Right hindlimb (tissue), 1 donor: ENCODE measurements around the gene SMR3B.

Experiments
- DNase-seq: peaks from one replicate; pipeline ENCODE4 v3.0.0-alpha.2; 2018

Gene SMR3B

DNA sequence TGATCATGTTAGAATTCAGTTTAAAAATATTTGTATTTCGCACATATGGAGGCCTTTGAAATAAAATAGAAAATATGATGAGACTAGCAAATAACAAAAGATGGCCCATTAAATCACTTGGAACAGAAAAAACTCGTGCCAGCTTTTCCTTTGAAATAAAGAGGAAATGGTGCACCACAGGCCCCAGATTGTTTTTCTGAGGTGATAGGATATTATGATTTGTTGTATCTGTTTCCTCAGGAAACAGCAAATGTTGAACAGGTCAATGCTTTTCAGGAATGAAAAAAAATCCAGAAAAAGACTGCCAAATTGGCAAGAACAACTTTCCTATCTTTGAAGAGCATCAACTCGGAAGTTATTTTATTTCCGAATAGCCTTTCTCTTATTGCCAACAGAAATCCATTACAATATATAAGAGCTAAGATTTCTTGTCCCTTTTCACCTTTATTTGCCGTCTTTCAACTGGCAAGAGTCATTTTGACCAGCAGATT, at the start of gene SMR3B:
TSS of gene SMR3B (plus strand) at position 441 of the 491 bp plus-strand sequence. CDS start 1,380 bp downstream, outside the sequence.
- no peak for DNase-seq

DNA sequence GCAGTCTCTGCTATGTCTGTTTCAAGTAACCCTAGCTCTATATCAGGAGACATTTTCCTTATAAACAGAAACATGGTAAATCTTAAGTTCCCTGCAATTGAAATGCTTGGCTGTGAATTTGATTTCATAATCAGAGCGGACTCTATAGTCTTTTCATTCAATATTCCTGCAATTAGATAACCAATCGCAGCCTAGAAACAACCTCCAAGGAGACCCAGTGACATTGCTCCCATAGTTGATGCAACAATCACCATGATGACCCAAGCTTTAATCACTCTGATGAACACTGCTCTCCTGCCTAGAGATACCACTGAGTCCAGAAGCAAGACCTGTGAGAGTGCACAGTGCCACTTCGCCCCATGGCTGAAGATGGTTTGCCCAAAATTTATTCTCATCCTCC, 48.2 kb upstream of the SMR3B start, which contains the start of gene CABS1:
TSS of gene CABS1 (plus strand) at position 301 of the 400 bp plus-strand sequence. CDS start at position 360, 59 bp downstream.
- DNase-seq = no peak

- DNase-seq = no peak
Observed at GRCh38 chr4:70336043-70336442, 46.9 kb upstream of the SMR3B start.

- DNase-seq = no peak
Observed at GRCh38 chr4:70337886-70338420, 45.0 kb upstream of the SMR3B start.

- DNase-seq = no peak
Observed at GRCh38 chr4:70356185-70356584, 26.7 kb upstream of the SMR3B start.

DNA sequence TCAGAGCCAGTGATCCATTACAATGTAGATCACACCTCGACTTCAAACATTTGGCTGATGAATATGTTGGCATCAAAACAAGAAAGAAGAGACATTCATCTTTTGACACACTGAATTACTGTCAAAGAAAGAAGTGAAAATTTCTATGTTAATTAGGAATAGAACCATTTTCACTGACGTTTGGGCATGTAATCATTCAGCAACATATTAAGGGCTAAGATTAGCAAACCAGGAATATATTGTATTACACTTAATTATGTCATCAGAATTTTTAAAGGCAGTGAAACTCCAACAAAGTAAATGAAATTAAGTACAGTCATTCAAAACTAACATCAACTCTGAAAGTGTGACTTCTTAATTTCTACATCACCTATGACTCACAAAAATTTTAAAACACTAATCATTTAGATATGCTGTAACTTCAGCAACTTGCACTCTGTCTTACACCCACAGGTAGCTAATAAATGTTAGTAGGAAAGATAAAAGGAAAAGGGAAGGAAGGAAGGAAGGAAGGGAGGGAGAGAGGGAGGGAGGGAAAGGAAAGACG, 23.7 kb upstream of the SMR3B start:
- DNase-seq = no peak

DNA sequence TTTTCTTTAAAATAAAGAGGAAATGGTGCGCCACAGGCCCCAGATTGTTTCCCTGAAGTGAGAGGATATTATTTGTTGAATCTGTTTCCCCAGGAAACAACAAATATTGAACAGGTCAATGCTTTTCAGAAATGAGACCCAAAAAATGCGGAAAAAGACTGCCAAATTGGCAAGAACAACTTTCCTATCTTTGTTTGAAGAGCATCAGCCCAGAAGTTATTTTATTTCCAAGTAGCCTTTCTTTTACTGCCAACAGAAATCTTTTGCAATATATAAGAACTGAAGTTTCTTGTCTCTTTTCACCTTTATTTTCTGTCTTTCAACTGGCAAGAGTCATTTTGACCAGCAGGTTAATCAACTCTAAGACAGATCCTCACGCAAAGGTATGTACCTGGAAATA, 22.5 kb upstream of the SMR3B start, which contains the start of gene SMR3A:
TSS of gene SMR3A (plus strand) at position 301 of the 400 bp plus-strand sequence. CDS start 1,356 bp downstream, outside the sequence.
- no peak for DNase-seq

GRCh38 chr4:70364002-70364401, 18.9 kb upstream of the SMR3B start:
- DNase-seq = no peak

- DNase-seq = no peak
Observed at GRCh38 chr4:70365479-70365878, 17.5 kb upstream of the SMR3B start.

- no peak for DNase-seq
Observed at GRCh38 chr4:70367813-70368212, 15.1 kb upstream of the SMR3B start.

DNA sequence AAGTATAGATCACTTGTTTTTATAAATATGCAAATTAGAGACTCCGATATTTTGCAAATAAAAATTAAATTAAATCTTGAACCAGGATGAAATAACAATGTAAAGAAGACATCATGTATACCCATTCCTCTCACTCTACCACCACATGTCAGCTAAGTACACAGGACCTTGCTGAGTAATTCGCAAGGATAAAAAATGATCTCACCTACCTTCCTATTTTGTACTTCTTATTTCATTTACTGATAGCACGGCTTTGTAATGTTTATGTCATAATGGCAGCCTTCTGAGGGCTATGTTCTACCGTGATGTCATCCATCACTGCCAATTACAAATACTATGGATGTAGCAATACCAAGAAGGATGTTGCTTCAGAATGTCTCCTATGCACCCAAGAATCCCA, 10.9 kb upstream of the SMR3B start:
- no peak for DNase-seq

GRCh38 chr4:70372760-70373159, 10.2 kb upstream of the SMR3B start:
- DNase-seq = no peak

- DNase-seq = no peak
Observed at GRCh38 chr4:70380578-70380977, 2.4 kb upstream of the SMR3B start.

- no peak for DNase-seq
Observed at GRCh38 chr4:70392057-70392776, 9.3 kb downstream of the SMR3B start.

DNA sequence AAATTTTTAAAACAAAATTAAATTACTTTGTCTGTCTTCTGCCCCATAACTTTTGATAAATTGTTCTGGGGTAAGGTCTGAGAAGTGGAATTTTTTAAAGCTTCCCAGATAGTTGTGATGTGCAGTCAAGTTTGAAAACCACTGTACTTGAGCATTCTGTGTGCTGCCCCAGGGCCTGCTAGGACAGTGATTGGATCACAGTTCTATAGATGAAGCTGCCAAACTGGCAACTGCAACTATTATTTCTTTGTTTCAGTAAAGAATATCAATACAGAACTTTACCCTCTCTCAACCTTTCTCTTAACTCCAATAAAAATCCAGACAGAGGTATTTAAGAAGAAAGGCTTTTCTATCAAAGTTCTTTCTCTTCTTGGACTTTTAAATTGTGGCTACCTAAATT, 14.6 kb downstream of the SMR3B start, which contains the start of gene OPRPN:
TSS of gene OPRPN (plus strand) at position 361 of the 400 bp plus-strand sequence. CDS start 1,346 bp downstream, outside the sequence.
- no peak for DNase-seq

GRCh38 chr4:70399319-70399718, 16.4 kb downstream of the SMR3B start:
- DNase-seq = no peak

GRCh38 chr4:70402762-70403161, 19.8 kb downstream of the SMR3B start:
- DNase-seq = no peak

- no peak for DNase-seq
Observed at GRCh38 chr4:70405765-70406164, 22.8 kb downstream of the SMR3B start.

- no peak for DNase-seq
Observed at GRCh38 chr4:70425306-70425705, 42.4 kb downstream of the SMR3B start.

DNA sequence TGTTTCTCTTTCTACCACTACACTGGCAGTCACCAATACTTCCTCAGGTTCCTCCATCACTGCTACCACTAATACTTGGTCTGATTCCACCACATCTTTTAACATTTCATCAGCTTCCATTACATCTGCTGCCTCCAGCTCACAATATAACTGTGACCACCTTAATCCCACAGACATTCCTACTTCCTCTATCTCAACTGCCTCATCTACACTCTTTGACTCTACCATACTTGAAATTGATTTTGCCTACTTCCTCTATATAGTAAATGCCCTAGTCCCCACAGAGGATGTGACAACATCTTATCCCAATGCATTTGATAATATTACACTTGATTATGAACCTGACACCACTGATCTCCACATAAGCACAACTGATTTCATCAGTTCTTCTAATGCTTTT, 43.9 kb downstream of the SMR3B start:
- DNase-seq = no peak

GRCh38 chr4:70437197-70437596, 54.3 kb downstream of the SMR3B start:
- DNase-seq = no peak
